B cell (primary cell): ENCODE data around the gene ATP5ME. TPM values are rescaled to one million over a fixed set of nuclear protein-coding genes. Genes with fewer than 3 reads are reported as not detected.

ENCODE experiments used
- ATAC-seq: fragments of 200-7000 bp; cut with Tn5 transposase; one replicate; pipeline ENCODE4 v1.10.0; 2021; ENCODE audit warnings: low read depth, mild to moderate bottlenecking, moderate number of reproducible peaks, moderate library complexity
- CTCF ChIA-PET: fragments of 350-600 bp; sonication (Branson Sonifier 250); formaldehyde crosslinking; loops from one replicate; lab custom pipeline; 2021; ENCODE audit warnings: antibody characterized with exemption, inconsistent platforms; lab: Charles Lee
- POLR2A ChIA-PET: fragments of 350-600 bp; sonication (Branson Sonifier 250); formaldehyde crosslinking; loops from one replicate; lab custom pipeline; 2021; ENCODE audit warnings: antibody characterized with exemption; lab: Charles Lee
- DNase-seq: peaks from one replicate; pipeline ENCODE4 v3.0.0; 2013
- H2AFZ ChIP-seq: 2 replicates; pipeline ENCODE4 v1.6.1; 2012; ENCODE audit warnings: mild to moderate bottlenecking, low read depth, low read length; ENCODE audit not compliant: insufficient read depth, poor library complexity, severe bottlenecking
- H3K27ac ChIP-seq, 2 donors: 1 replicate in 1 of 2; 2 replicates in 1 of 2; pipeline ENCODE4 v1.5.1; 2012 to 2013; ENCODE audit warnings: low read length in 2 of 2, mild to moderate bottlenecking in 2 of 2, moderate library complexity in 1 of 2
- H3K27me3 ChIP-seq, 4 experiments: fragments of 200-600 bp in 1 of 4; sonication (generic) in 1 of 4; replicated peaks in 1 of 4; 1 replicate in 2 of 4; 2 replicates in 2 of 4; pipeline versions ENCODE4 v1.6.1 to v1.7.0; 2013 to 2016; ENCODE audit warnings: low read length in 3 of 4, mild to moderate bottlenecking in 2 of 4, mixed read lengths in 1 of 4, moderate library complexity in 1 of 4; ENCODE audit not compliant: insufficient read depth in 4 of 4, control insufficient read depth in 3 of 4; ENCODE audit errors: control extremely low read depth in 1 of 4
- H3K36me3 ChIP-seq, 2 experiments: replicated peaks in 1 of 2; 1 replicate in 1 of 2; 2 replicates in 1 of 2; pipeline versions ENCODE4 v1.6.1 to v1.7.1; 2013; ENCODE audit warnings: low read length in 1 of 2; ENCODE audit not compliant: insufficient read depth in 2 of 2, control insufficient read depth in 1 of 2; ENCODE audit errors: control extremely low read depth in 1 of 2, extremely low read depth in 1 of 2
- H3K4me1 ChIP-seq, 2 donors: fragments of 200-600 bp in 1 of 2; sonication (generic) in 1 of 2; 1 replicate in 1 of 2; 2 replicates in 1 of 2; pipeline versions ENCODE4 v1.5.1 to v1.6.1; 2013 to 2017; ENCODE audit warnings: low read length in 2 of 2; ENCODE audit not compliant: control insufficient read depth in 2 of 2, insufficient read depth in 2 of 2
- H3K4me2 ChIP-seq: replicated peaks from 2 replicates; pipeline ENCODE3; 2012; ENCODE audit warnings: mild to moderate bottlenecking, low read depth, low read length; ENCODE audit not compliant: poor library complexity, severe bottlenecking
- H3K4me3 ChIP-seq, 5 experiments: fragments of 200-600 bp in 1 of 5; sonication (generic) in 1 of 5; 1 replicate in 3 of 5; 2 replicates in 2 of 5; pipeline versions ENCODE4 v1.5.1 to v1.7.0; 2011 to 2016; ENCODE audit warnings: low read length in 4 of 5, mild to moderate bottlenecking in 4 of 5, low read depth in 2 of 5, control low read depth in 1 of 5, moderate library complexity in 1 of 5; ENCODE audit not compliant: insufficient read depth in 1 of 5; ENCODE audit errors: control extremely low read depth in 1 of 5, extremely low read depth in 1 of 5
- H3K79me2 ChIP-seq: fragments of 200-600 bp; sonication (generic); one replicate; pipeline ENCODE4 v1.6.0; 2016; ENCODE audit warnings: low read length; ENCODE audit not compliant: control insufficient read depth, insufficient read depth
- H3K9ac ChIP-seq: fragments of 200-600 bp; sonication (generic); 2 replicates; pipeline ENCODE4 v1.6.1; 2017; ENCODE audit warnings: mild to moderate bottlenecking, low read length, moderate library complexity
- H3K9me3 ChIP-seq, 3 donors: one replicate each; pipeline versions ENCODE4 v1.6.1 to v1.7.1; 2013; ENCODE audit warnings: low read length in 2 of 3; ENCODE audit not compliant: control insufficient read depth in 2 of 3, insufficient read depth in 1 of 3; ENCODE audit errors: control extremely low read depth in 1 of 3
- H4K20me1 ChIP-seq: 2 replicates; pipeline ENCODE4 v1.6.0; 2012; ENCODE audit warnings: mild to moderate bottlenecking, low read length; ENCODE audit not compliant: insufficient read depth, control insufficient read depth, poor library complexity, severe bottlenecking
- H3K27ac Mint-ChIP-seq: one replicate; pipeline ENCODE4 v1.8.0; 2021; ENCODE audit warnings: mixed read lengths
- H3K27me3 Mint-ChIP-seq: one replicate; pipeline ENCODE4 v1.8.0; 2021; ENCODE audit warnings: mixed read lengths
- H3K4me1 Mint-ChIP-seq: one replicate; pipeline ENCODE4 v1.8.0; 2021; ENCODE audit warnings: mixed read lengths
- H3K4me3 Mint-ChIP-seq: one replicate; pipeline ENCODE4 v1.8.0; 2021; ENCODE audit warnings: mixed read lengths
- H3K9me3 Mint-ChIP-seq: one replicate; pipeline ENCODE4 v1.8.0; 2022; ENCODE audit warnings: mixed read lengths; ENCODE audit not compliant: insufficient read depth
- EZH2 ChIP-seq: IDR thresholded peaks from 2 replicates; pipeline ENCODE4 v1.6.1; 2012; ENCODE audit warnings: borderline replicate concordance, low read depth, mild to moderate bottlenecking, moderate library complexity, low read length; ENCODE audit not compliant: insufficient read depth, poor library complexity, severe bottlenecking
- WGBS: methylation state at CpG from one replicate; pipeline ENCODE4 v1.1.5; 2013; ENCODE audit warnings: missing lambda C conversion rate; ENCODE audit not compliant: insufficient coverage; 5-methylcytosine and 5-hydroxymethylcytosine counted together
- intact Hi-C: fragments of 100-400 bp; cut with micrococcal nuclease; formaldehyde crosslinking; loops from one replicate; pipeline ENCODE4 v1.10.0; 2022
- polyA plus RNA-seq: library from polyadenylated mRNA; depleted of rRNA; stranded (reverse); fragments of >200 nt; gene quantifications from 2 replicates; pipeline ENCODE4 v1.2.3, GENCODE V29; 2012
- total RNA-seq, 2 donors: library from RNA; stranded (reverse); fragments of 120-200 nt in 1 of 2; gene quantifications; 1 replicate in 1 of 2; 2 replicates in 1 of 2; pipeline versions ENCODE4 v1.2.3 to v1.2.4, GENCODE V29; 2013 to 2022
- TF ChIP-seq, protein P1 (sequence below): fragments of 200-600 bp; IDR thresholded peaks from one replicate; pipeline ENCODE4 v1.8.0; 2022; ENCODE audit warnings: antibody characterized with exemption, mild to moderate bottlenecking

ATP5ME gene
- total and polyA plus RNA-seq, 2 donors (not counting 1 experiment from before 2014, with no cell fraction given) = 129 to 153 TPM

- Histone ChIP-seq H2AFZ (no peak overlapping the region), H3K36me3 (no peaks in the 10 kb centered on the region), H3K4me2 (no peak overlapping the region), H3K27me3 (no peaks in the 10 kb centered on the region), H3K4me3 (no peak overlapping the region), H3K9me3 (peaks cover 0 to 17% (median 0%) of the 10 kb centered on the region in 3 donors), H4K20me1 (no peaks in the 10 kb centered on the region), H3K79me2 (peaks cover 9% of the 10 kb centered on the region), H3K4me1 (peaks cover 4 to 7% of the 10 kb centered on the region in 2 donors), H3K9ac (no peak overlapping the region), H3K27ac (no peak overlapping the region)
- CTCF ChIA-PET = no interaction called here
- TF ChIP-seq, protein P1, sequence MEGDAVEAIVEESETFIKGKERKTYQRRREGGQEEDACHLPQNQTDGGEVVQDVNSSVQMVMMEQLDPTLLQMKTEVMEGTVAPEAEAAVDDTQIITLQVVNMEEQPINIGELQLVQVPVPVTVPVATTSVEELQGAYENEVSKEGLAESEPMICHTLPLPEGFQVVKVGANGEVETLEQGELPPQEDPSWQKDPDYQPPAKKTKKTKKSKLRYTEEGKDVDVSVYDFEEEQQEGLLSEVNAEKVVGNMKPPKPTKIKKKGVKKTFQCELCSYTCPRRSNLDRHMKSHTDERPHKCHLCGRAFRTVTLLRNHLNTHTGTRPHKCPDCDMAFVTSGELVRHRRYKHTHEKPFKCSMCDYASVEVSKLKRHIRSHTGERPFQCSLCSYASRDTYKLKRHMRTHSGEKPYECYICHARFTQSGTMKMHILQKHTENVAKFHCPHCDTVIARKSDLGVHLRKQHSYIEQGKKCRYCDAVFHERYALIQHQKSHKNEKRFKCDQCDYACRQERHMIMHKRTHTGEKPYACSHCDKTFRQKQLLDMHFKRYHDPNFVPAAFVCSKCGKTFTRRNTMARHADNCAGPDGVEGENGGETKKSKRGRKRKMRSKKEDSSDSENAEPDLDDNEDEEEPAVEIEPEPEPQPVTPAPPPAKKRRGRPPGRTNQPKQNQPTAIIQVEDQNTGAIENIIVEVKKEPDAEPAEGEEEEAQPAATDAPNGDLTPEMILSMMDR = no peak
- TF ChIP-seq EZH2 = no peak
- intact Hi-C loops = no loop called here
- no peak overlapping the region for H3K27ac Mint-ChIP-seq
- H3K4me1 Mint-ChIP-seq = peaks cover 3% of the 10 kb centered on the region
- H3K9me3 Mint-ChIP-seq = no peaks in the 10 kb centered on the region
- POLR2A ChIA-PET = no interaction called here
- no peak for DNase-seq
- 96% methylated on average over 31 of the region's 32 CpGs for WGBS
- no peaks in the 10 kb centered on the region for H3K27me3 Mint-ChIP-seq
- no peak overlapping the region for H3K4me3 Mint-ChIP-seq
- no peak for ATAC-seq
Measured at GRCh38 chr4:658681-659667, 15.1 kb downstream of the ATP5ME start.
